ENCODE results near the gene ESYT2.

ESYT2 gene

GRCh38 chr7:158861004-158861787 is 31.9 kb upstream of the ESYT2 start:
- DNase-seq (ENCODE audit: low read depth) = no peak
- no peak for TF ChIP-seq CTCF (conservative IDR thresholded peaks at IDR 0.05; ENCODE audit: control insufficient read depth, insufficient read depth, low read depth, low read length)

GRCh38 chr7:158860394-158860793 is 31.1 kb upstream of the ESYT2 start:
- no peak for TF ChIP-seq CTCF (conservative IDR thresholded peaks at IDR 0.05; ENCODE audit: control insufficient read depth, insufficient read depth, low read depth, low read length)
- no peak overlapping the region for H3K4me3 ChIP-seq (ENCODE audit: control insufficient read depth, low read depth, low read length)
- DNase-seq (ENCODE audit: low read depth) = no peak

More at GRCh38 chr7:158861004-158861787, 31.9 kb upstream of the ESYT2 start:
- no peak overlapping the region for H3K4me3 ChIP-seq (ENCODE audit: control insufficient read depth, low read depth, low read length)

- no peak for DNase-seq (ENCODE audit: low read depth)
- TF ChIP-seq CTCF (conservative IDR thresholded peaks at IDR 0.05; ENCODE audit: control insufficient read depth, insufficient read depth, low read depth, low read length) = no peak
- H3K4me3 ChIP-seq (ENCODE audit: control insufficient read depth, low read depth, low read length) = no peak overlapping the region
Observed at GRCh38 chr7:158858592-158859503, 29.5 kb upstream of the ESYT2 start.

- DNase-seq (ENCODE audit: low read depth) = no peak
- TF ChIP-seq CTCF (conservative IDR thresholded peaks at IDR 0.05; ENCODE audit: control insufficient read depth, insufficient read depth, low read depth, low read length) = no peak
- peak overlapping the region; percentile 83 for H3K4me3 ChIP-seq (ENCODE audit: control insufficient read depth, low read depth, low read length)
Observed at GRCh38 chr7:158856883-158857668, 27.8 kb upstream of the ESYT2 start.

- TF ChIP-seq CTCF (conservative IDR thresholded peaks at IDR 0.05; ENCODE audit: control insufficient read depth, insufficient read depth, low read depth, low read length) = no peak
- DNase-seq (ENCODE audit: low read depth) = no peak
- no peak overlapping the region for H3K4me3 ChIP-seq (ENCODE audit: control insufficient read depth, low read depth, low read length)
Observed at GRCh38 chr7:158854681-158855081, 25.4 kb upstream of the ESYT2 start.

- no peak for TF ChIP-seq CTCF (conservative IDR thresholded peaks at IDR 0.05; ENCODE audit: control insufficient read depth, insufficient read depth, low read depth, low read length)
- DNase-seq (ENCODE audit: low read depth) = no peak
- H3K4me3 ChIP-seq (ENCODE audit: control insufficient read depth, low read depth, low read length) = no peak overlapping the region
Observed at GRCh38 chr7:158850545-158851102, 21.3 kb upstream of the ESYT2 start.
